RWPE2 (cell line): ENCODE data around the gene B4GALNT4.

Experiments
- ATAC-seq: fragments of 200-7000 bp; cut with Tn5 transposase; 3 replicates; pipeline ENCODE4 v1.9.1; 2021; ENCODE audit warnings: low read depth
- DNase-seq: peaks from one replicate; pipeline ENCODE4 v3.0.0-alpha.2; 2020; ENCODE audit warnings: low spot score
- H3K27ac ChIP-seq: fragments of 450-650 bp; 2 replicates; pipeline ENCODE4 v1.5.1; 2017; ENCODE audit warnings: mild to moderate bottlenecking; ENCODE audit not compliant: poor library complexity, severe bottlenecking
- H3K27me3 ChIP-seq: fragments of 250-450 bp; sonication (Bioruptor Pico); 2 replicates; pipeline ENCODE4 v1.5.1; 2021; ENCODE audit warnings: mild to moderate bottlenecking, moderate library complexity; ENCODE audit not compliant: insufficient read depth, poor library complexity, severe bottlenecking
- H3K36me3 ChIP-seq: fragments of 250-450 bp; sonication (Bioruptor Pico); 2 replicates; pipeline ENCODE4 v1.5.1; 2020; ENCODE audit warnings: low read depth, mild to moderate bottlenecking, moderate library complexity
- H3K4me1 ChIP-seq: fragments of 250-450 bp; sonication (Bioruptor Pico); 2 replicates; pipeline ENCODE4 v1.5.1; 2021; ENCODE audit warnings: mild to moderate bottlenecking, moderate library complexity; ENCODE audit not compliant: insufficient read depth, poor library complexity, severe bottlenecking
- H3K4me3 ChIP-seq: fragments of 250-450 bp; sonication (Bioruptor Pico); 2 replicates; pipeline ENCODE4 v1.5.1; 2021; ENCODE audit warnings: mild to moderate bottlenecking, moderate library complexity; ENCODE audit not compliant: severe bottlenecking
- H3K9me3 ChIP-seq: fragments of 250-450 bp; sonication (Bioruptor Pico); 2 replicates; pipeline ENCODE4 v1.5.1; 2021; ENCODE audit warnings: mild to moderate bottlenecking, moderate library complexity; ENCODE audit not compliant: severe bottlenecking
- CTCF ChIP-seq: fragments of 450-650 bp; IDR thresholded peaks from one replicate; pipeline ENCODE4 v1.5.1; 2017; ENCODE audit warnings: mild to moderate bottlenecking, moderate library complexity; ENCODE audit not compliant: poor library complexity, severe bottlenecking

B4GALNT4 gene

GRCh38 chr11:380996-381395, 11.7 kb downstream of the B4GALNT4 start:
- Histone ChIP-seq H3K36me3 (0 out of 2 replicates have a peak, but pooled peaks cover 5% of the 10 kb centered on the region), H3K27me3 (no peaks in the 10 kb centered on the region), H3K4me3 (no peak overlapping the region), H3K9me3 (no peaks in the 10 kb centered on the region), H3K4me1 (no peaks in the 10 kb centered on the region), H3K27ac (no peak overlapping the region)
- no peak for TF ChIP-seq CTCF
- DNase-seq (no peak), ATAC-seq (no peak)

- Histone ChIP-seq H3K4me3 (no peak overlapping the region), H3K4me1 (no peaks in the 10 kb centered on the region), H3K27me3 (no peaks in the 10 kb centered on the region), H3K27ac (no peak overlapping the region), H3K9me3 (no peaks in the 10 kb centered on the region), H3K36me3 (0 out of 2 replicates have a peak, but pooled peaks cover 5% of the 10 kb centered on the region)
- DNase-seq (no peak), ATAC-seq (no peak)
- no peak for TF ChIP-seq CTCF
Measured at GRCh38 chr11:381501-382072, 12.3 kb downstream of the B4GALNT4 start.

GRCh38 chr11:382081-382629, 12.9 kb downstream of the B4GALNT4 start:
- no peak for TF ChIP-seq CTCF
- no peaks in the 10 kb centered on the region for H3K27me3 ChIP-seq
- H3K4me1 ChIP-seq, result no peaks in the 10 kb centered on the region
- no peak overlapping the region for H3K27ac ChIP-seq
- ATAC-seq, result no peak
- H3K9me3 ChIP-seq, result no peaks in the 10 kb centered on the region
- 0 out of 2 replicates have a peak, but pooled peaks cover 5% of the 10 kb centered on the region for H3K36me3 ChIP-seq
- DNase-seq, result no peak
- H3K4me3 ChIP-seq, result no peak overlapping the region

- no peak for DNase-seq
- no peak overlapping the region for H3K27ac ChIP-seq
- TF ChIP-seq CTCF, result no peak
- H3K4me3 ChIP-seq, result no peak overlapping the region
- no peaks in the 10 kb centered on the region for H3K9me3 ChIP-seq
- no peaks in the 10 kb centered on the region for H3K4me1 ChIP-seq
- 0 out of 2 replicates have a peak, but pooled peaks cover 5% of the 10 kb centered on the region for H3K36me3 ChIP-seq
- H3K27me3 ChIP-seq, result no peaks in the 10 kb centered on the region
- ATAC-seq, result no peak
Measured at GRCh38 chr11:383431-383830, 14.1 kb downstream of the B4GALNT4 start.

- Histone ChIP-seq H3K27ac (no peak overlapping the region), H3K4me3 (no peak overlapping the region), H3K27me3 (no peaks in the 10 kb centered on the region), H3K9me3 (no peaks in the 10 kb centered on the region), H3K4me1 (no peaks in the 10 kb centered on the region), H3K36me3 (0 out of 2 replicates have a peak, but pooled peaks cover 4% of the 10 kb centered on the region)
- ATAC-seq (no peak), DNase-seq (no peak)
- TF ChIP-seq CTCF, result no peak
Measured at GRCh38 chr11:384511-384910, 15.2 kb downstream of the B4GALNT4 start.
